Measurements from ENCODE around the gene SPATA45. TPM values are rescaled to one million over a fixed set of nuclear protein-coding genes. Genes with fewer than 3 reads are reported as not detected.
"Not testable (repeated sequence)": the region's sequence is repeated elsewhere in the genome, so short reads cannot be mapped to it uniquely, and the experiment has no call there.

The SPATA45 gene
- total RNA-seq, 1 donor from 2014 or later, result not detected

- Mint-ChIP-seq H3K27ac (ENCODE audit: unreplicated experiment) (no peak overlapping the region), H3K9me3 (ENCODE audit: unreplicated experiment) (no peaks in the 10 kb centered on the region), H3K36me3 (ENCODE audit: unreplicated experiment) (peaks cover 33% of the 10 kb centered on the region), H3K4me3 (ENCODE audit: unreplicated experiment) (no peak overlapping the region), H3K27me3 (ENCODE audit: unreplicated experiment) (no peaks in the 10 kb centered on the region), H3K4me1 (ENCODE audit: unreplicated experiment) (no peaks in the 10 kb centered on the region)
- TF ChIP-seq CTCF (IDR thresholded peaks at IDR 0.05), result no peak
- DNase-seq (ENCODE audit: extremely low spot score, unreplicated experiment), result no peak
These were observed 26.1 kb upstream of the SPATA45 start for GRCh38 chr1:212873518-212873917.

- Mint-ChIP-seq H3K27me3 (ENCODE audit: unreplicated experiment) (no peaks in the 10 kb centered on the region), H3K36me3 (ENCODE audit: unreplicated experiment) (peaks cover 30% of the 10 kb centered on the region), H3K27ac (ENCODE audit: unreplicated experiment) (no peak overlapping the region), H3K9me3 (ENCODE audit: unreplicated experiment) (no peaks in the 10 kb centered on the region), H3K4me1 (ENCODE audit: unreplicated experiment) (no peaks in the 10 kb centered on the region), H3K4me3 (ENCODE audit: unreplicated experiment) (no peak overlapping the region)
- no peak for DNase-seq (ENCODE audit: extremely low spot score, unreplicated experiment)
- no peak for TF ChIP-seq CTCF (IDR thresholded peaks at IDR 0.05)
These were observed 24.5 kb upstream of the SPATA45 start for GRCh38 chr1:212871976-212872375.

- H3K4me1 Mint-ChIP-seq (ENCODE audit: unreplicated experiment), result no peaks in the 10 kb centered on the region
- no peaks in the 10 kb centered on the region for H3K27me3 Mint-ChIP-seq (ENCODE audit: unreplicated experiment)
- peaks cover 13% of the 10 kb centered on the region for H3K36me3 Mint-ChIP-seq (ENCODE audit: unreplicated experiment)
- DNase-seq (ENCODE audit: extremely low spot score, unreplicated experiment), result no peak
- no peak overlapping the region for H3K27ac Mint-ChIP-seq (ENCODE audit: unreplicated experiment)
- no peaks in the 10 kb centered on the region for H3K9me3 Mint-ChIP-seq (ENCODE audit: unreplicated experiment)
- TF ChIP-seq CTCF (IDR thresholded peaks at IDR 0.05), result no peak
- H3K4me3 Mint-ChIP-seq (ENCODE audit: unreplicated experiment), result no peak overlapping the region
These were observed 19.7 kb upstream of the SPATA45 start for GRCh38 chr1:212867192-212867591.

- Mint-ChIP-seq H3K4me1 (ENCODE audit: unreplicated experiment) (peaks cover 3% of the 10 kb centered on the region), H3K27me3 (ENCODE audit: unreplicated experiment) (no peaks in the 10 kb centered on the region), H3K27ac (ENCODE audit: unreplicated experiment) (no peak overlapping the region), H3K36me3 (ENCODE audit: unreplicated experiment) (peaks cover 10% of the 10 kb centered on the region), H3K4me3 (ENCODE audit: unreplicated experiment) (no peak overlapping the region), H3K9me3 (ENCODE audit: unreplicated experiment) (no peaks in the 10 kb centered on the region)
- no peak for DNase-seq (ENCODE audit: extremely low spot score, unreplicated experiment)
- TF ChIP-seq CTCF (IDR thresholded peaks at IDR 0.05), result no peak
These were observed 16.8 kb upstream of the SPATA45 start for GRCh38 chr1:212864201-212864600.

- not testable (repeated sequence) for H3K9me3 Mint-ChIP-seq (ENCODE audit: unreplicated experiment); DNase-seq (ENCODE audit: extremely low spot score, unreplicated experiment); H3K4me1 Mint-ChIP-seq (ENCODE audit: unreplicated experiment); H3K27me3 Mint-ChIP-seq (ENCODE audit: unreplicated experiment); H3K4me3 Mint-ChIP-seq (ENCODE audit: unreplicated experiment); H3K27ac Mint-ChIP-seq (ENCODE audit: unreplicated experiment)
- H3K36me3 Mint-ChIP-seq (ENCODE audit: unreplicated experiment), result peaks cover 10% of the 10 kb centered on the region
These were observed 15.9 kb upstream of the SPATA45 start for GRCh38 chr1:212863345-212863744.

GRCh38 chr1:212862111-212862690 lies 14.8 kb upstream of the SPATA45 start:
- no peak for DNase-seq (ENCODE audit: extremely low spot score, unreplicated experiment)

More at GRCh38 chr1:212862111-212862690, 14.8 kb upstream of the SPATA45 start:
- H3K4me1 Mint-ChIP-seq (ENCODE audit: unreplicated experiment), result peaks cover 11% of the 10 kb centered on the region
- no peak overlapping the region for H3K27ac Mint-ChIP-seq (ENCODE audit: unreplicated experiment)
- no peaks in the 10 kb centered on the region for H3K9me3 Mint-ChIP-seq (ENCODE audit: unreplicated experiment)
- no peak overlapping the region for H3K4me3 Mint-ChIP-seq (ENCODE audit: unreplicated experiment)
- peaks cover 9% of the 10 kb centered on the region for H3K36me3 Mint-ChIP-seq (ENCODE audit: unreplicated experiment)
- H3K27me3 Mint-ChIP-seq (ENCODE audit: unreplicated experiment), result no peaks in the 10 kb centered on the region
- no peak for TF ChIP-seq CTCF (IDR thresholded peaks at IDR 0.05)
